ENCODE measurements around the gene DCAF5. TPM values are rescaled to one million over a fixed set of nuclear protein-coding genes. Genes with fewer than 3 reads are reported as not detected.

Gene DCAF5
- total and polyA plus RNA-seq, 2 of the 8 experiments (the other 6 are each of a cell fraction or from before 2014, with no cell fraction given) = 24.3 to 31.0 TPM

GRCh38 chr14:69017706-69018105 is 135.2 kb downstream of the DCAF5 start:
- WGBS, 2 experiments (ENCODE audit: extremely low coverage in 1 of 2, insufficient coverage in 1 of 2, insufficient read length in 1 of 2, insufficient replicate concordance in 2 of 2, low coverage in 1 of 2, low lambda C conversion rate in 2 of 2, missing lambda C conversion rate in 1 of 2) = 51% methylated on average over 2 of the region's 4 CpGs; no CpG with 5 or more reads in 1 of the 2 experiments
- Histone ChIP-seq H2BK12ac (ENCODE audit: low read depth, low read length) (no peak overlapping the region), H4K5ac (ENCODE audit: insufficient read length, low read depth, low read length) (no peak overlapping the region), H3K56ac (replicated peaks; ENCODE audit: insufficient read length, low read depth, low read length) (no peak overlapping the region), H3K36me3 (ENCODE audit: control insufficient read depth in 2 of 4, insufficient read depth in 4 of 4, low read length in 3 of 4) (no peaks in the 10 kb centered on the region), H3K18ac (ENCODE audit: extremely low read depth, low read length) (no peak overlapping the region), H2BK5ac (ENCODE audit: low read depth, low read length) (no peak overlapping the region), H3K27me3 (replicated peaks in 1 of 4; ENCODE audit: control insufficient read depth in 3 of 4, extremely low read depth in 1 of 4, insufficient read depth in 3 of 4, low read length in 3 of 4) (no peaks in the 10 kb centered on the region), H2BK120ac (replicated peaks; ENCODE audit: low read depth, low read length) (no peak overlapping the region), H2AK5ac (ENCODE audit: low read depth, low read length) (no peak overlapping the region), H4K8ac (ENCODE audit: extremely low read depth, insufficient read depth, low read length) (no peak overlapping the region), H3K23me2 (ENCODE audit: low read depth, low read length) (peaks cover 1% of the 10 kb centered on the region; the same call in 1 of the 2 replicates), H3K4me2 (ENCODE audit: insufficient read depth in 1 of 2, low read depth in 2 of 2, low read length in 2 of 2) (no peak overlapping the region; a peak in 1 of 4 replicates), H3K14ac (ENCODE audit: insufficient read length) (no peak overlapping the region), H4K91ac (replicated peaks; ENCODE audit: insufficient read length, low read length) (no peak overlapping the region), H3K4me3 (ENCODE audit: extremely low read depth in 1 of 4, insufficient read depth in 2 of 4, low read depth in 3 of 4, low read length in 4 of 4) (no peak overlapping the region), H2BK20ac (ENCODE audit: low read length) (no peak overlapping the region), H3K4me1 (replicated peaks in 1 of 4; ENCODE audit: control insufficient read depth in 3 of 4, insufficient read depth in 4 of 4, low read length in 3 of 4) (peaks cover 3 to 11% (median 6%) of the 10 kb centered on the region in 4 experiments), H3K9ac (replicated peaks in 1 of 4; ENCODE audit: extremely low read depth in 1 of 4, low read depth in 3 of 4, low read length in 3 of 4) (no peak overlapping the region), H3K79me2 (ENCODE audit: control insufficient read depth in 1 of 2, insufficient read depth in 2 of 2, low read length in 2 of 2) (no peaks in the 10 kb centered on the region), H3K23ac (ENCODE audit: insufficient read length) (no peak overlapping the region), H4K20me1 (replicated peaks in 1 of 2; ENCODE audit: control insufficient read depth in 1 of 2, insufficient read depth in 2 of 2, low read length in 2 of 2) (no peaks in the 10 kb centered on the region), H3K9me3 (ENCODE audit: insufficient read depth in 2 of 2, low read depth in 1 of 2, low read length in 1 of 2) (no peaks in the 10 kb centered on the region), H3K27ac (ENCODE audit: low read depth, low read length) (no peak overlapping the region), H3K4ac (replicated peaks; ENCODE audit: insufficient read length, low read depth, low read length) (no peak overlapping the region), H2BK15ac (ENCODE audit: low read length) (no peak overlapping the region), H3K79me1 (ENCODE audit: low read depth, low read length) (no peaks in the 10 kb centered on the region), H2AFZ (ENCODE audit: low read length) (no peak overlapping the region)
- DNase-seq (ENCODE audit: low read depth in 1 of 2, low spot score in 2 of 2) (no peak), FAIRE-seq (no peak)
- ChIA-PET CTCF (ENCODE audit: partially characterized antibody) (interaction anchor here (0.8 to 1.4 kb wide), 3 partner anchors 13 to 105 kb away, joined by 3 to 4 read pairs (median 3); no protein-coding TSS in a partner anchor), POLR2A (ENCODE audit: partially characterized antibody) (no interaction called here)
- TF ChIP-seq GTF2F1 (IDR thresholded peaks at IDR 0.05; ENCODE audit: borderline replicate concordance, low read depth, low read length) = no peak
- no peak for TF ChIP-seq JUN (IDR thresholded peaks at IDR 0.05; ENCODE audit: low read depth, low read length)
- TF ChIP-seq SP4 (IDR thresholded peaks at IDR 0.05; ENCODE audit: low read length) = no peak
- no peak for TF ChIP-seq HDAC6 (IDR thresholded peaks at IDR 0.05; ENCODE audit: low read depth, low read length)
- TF ChIP-seq CHD2 (IDR thresholded peaks at IDR 0.05; ENCODE audit: low read length) = no peak
- TF ChIP-seq CTBP2 (IDR thresholded peaks at IDR 0.05; ENCODE audit: borderline replicate concordance, insufficient read depth, insufficient read length, low read length) = no peak
- no peak for TF ChIP-seq CBX5 (IDR thresholded peaks at IDR 0.05; ENCODE audit: low read depth, low read length)
- no peak for TF ChIP-seq TEAD4 (IDR thresholded peaks at IDR 0.05; ENCODE audit: low read depth, low read length)
